Cortex of kidney (tissue), 1 donor: ENCODE data around the gene NRDE2.
"Not testable (repeated sequence)": the region's sequence is repeated elsewhere in the genome, so short reads cannot be mapped to it uniquely, and the experiment has no call there.

Experiments
- DNase-seq: peaks from one replicate; lab custom pipeline; 2025; lab: John Stamatoyannopoulos, UW

NRDE2 gene

DNA sequence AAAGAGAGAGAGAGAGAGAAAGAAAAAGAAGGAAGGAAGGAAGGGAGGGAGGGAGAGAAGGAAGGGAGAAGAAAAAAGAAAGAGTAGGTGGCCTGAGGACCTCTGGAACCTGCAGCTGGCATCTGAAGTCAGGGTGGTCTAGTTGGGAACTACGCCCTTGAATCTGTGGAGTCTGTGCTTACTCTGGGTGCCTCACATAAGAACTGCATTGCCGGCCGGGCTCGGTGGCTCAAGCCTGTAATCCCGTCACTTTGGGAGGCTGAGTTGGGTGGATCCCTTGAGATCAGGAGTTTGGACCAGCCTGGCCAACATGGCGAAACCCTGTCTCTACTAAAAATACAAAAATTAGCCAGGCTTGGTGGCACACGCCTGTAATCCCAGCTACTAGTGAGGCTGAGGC, 10.0 kb upstream of the NRDE2 start:
- DNase-seq, result no peak

DNA sequence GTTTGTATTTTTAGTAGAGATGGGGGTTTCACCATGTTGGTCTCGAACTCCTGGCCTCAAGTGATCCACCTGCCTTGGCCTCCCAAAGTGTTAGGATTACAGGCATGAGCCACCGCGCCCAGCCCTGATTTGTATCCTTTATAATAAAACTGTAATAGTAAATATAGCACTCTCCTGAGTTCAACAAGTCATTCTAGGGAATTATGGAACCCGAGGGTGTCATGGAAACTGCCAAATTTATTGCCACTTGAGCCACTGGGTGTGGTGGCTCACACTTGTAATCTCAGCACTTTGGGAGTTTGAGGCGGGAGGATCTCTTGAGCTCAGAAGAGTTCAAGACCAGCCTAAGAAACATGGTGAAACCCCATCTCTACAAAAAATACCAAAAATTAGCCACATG, 9.5 kb upstream of the NRDE2 start:
- DNase-seq, result not testable (repeated sequence)

DNA sequence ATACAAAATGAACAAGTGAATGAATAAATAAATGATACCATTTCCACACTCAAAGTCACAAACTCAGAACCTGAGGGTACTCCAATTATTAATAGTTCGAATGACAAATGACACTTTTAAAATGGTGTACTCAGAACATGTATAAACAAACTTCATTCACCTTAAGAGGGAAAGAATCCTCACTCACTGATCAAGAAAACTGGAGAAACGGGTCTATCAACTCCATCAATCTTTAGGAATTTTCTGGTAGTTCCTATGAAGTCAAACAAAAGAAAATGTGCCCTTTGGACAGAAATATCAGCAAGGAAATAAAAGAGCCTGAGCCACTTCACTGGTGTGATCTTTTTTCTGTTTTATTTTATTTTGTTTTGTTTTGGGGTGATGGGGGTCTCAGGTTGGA, 5.2 kb upstream of the NRDE2 start:
- DNase-seq, result no peak

DNA sequence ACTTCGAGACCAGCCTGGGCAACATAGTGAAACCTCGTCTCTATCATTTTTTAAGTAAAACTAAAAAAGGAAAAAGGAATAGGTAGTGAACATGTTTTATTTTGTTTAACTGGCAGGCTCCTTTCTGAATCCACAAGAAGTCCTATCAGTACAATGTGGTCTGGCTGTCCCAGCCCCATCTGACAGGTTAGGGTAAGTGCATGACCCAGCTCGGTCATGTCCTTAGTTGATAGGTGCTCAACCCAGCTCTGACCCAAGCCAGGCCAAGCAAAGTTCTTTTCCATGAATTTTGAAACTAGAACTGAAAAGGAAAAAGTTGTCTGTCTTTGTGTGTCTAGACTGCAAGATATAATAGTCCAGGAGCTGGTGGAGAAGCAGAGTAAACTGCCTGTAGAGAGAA, 4.7 kb upstream of the NRDE2 start:
- DNase-seq, result no peak

DNA sequence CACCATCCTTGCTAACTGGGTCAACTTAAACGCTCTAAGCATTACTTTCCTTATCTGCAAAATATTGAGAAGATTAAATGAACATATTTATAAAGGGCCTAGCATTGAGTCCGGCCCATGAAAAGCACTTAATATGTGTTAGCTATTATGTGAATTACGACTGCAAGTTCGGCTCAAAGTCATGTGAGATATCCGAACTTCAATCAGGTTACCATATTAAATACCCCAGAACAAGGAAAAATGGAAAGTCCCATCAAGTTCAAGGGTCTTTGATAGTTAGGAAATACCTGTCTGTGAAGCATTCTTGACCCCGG, 487 bp upstream of the NRDE2 start:
- DNase-seq, result no peak

DNA sequence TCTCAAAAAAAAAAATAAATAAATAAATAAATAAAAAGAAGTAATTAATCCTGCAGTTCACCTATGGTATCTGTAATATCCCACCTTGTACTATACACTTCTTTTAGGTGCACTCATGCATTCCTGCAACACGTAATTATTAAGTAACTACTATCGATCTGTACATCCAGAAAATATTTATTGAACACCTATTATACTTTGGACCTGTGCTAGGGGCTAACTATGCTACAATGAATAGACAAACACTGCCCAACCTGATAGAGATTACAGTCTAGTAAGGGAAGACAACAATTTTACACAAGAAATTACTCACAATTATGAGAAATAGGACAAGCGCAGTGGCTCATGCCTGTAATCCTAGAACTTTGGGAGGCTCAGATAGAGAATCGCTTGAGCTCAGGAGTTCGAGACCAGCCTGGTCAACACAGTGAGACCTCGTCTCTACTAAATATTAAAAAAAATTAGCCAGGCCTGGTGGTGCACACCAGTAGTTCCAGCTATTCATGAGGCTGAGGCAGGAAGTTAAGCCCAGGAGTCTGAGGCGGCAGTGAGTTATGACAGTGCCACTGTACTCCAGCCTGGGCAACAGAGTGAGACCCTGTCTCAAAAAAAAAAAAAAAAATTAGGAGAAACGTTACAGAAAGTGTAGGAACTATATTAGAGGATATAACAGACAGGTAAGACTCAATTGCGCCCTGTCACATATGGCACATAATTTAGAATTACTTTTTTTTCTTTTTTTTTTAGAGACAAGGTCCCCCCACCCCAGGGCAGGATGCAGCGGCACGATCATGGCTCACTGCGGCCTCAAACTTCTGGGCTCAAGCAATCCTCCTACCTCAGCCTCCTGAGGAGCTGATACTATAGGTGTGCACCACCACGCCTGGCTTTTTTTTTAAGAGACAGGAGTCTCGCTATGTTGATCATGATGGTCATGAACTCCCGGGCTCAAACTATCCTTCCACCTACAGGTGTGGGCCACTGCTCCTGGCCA, 1.2 kb downstream of the NRDE2 start:
- no peak for DNase-seq

DNA sequence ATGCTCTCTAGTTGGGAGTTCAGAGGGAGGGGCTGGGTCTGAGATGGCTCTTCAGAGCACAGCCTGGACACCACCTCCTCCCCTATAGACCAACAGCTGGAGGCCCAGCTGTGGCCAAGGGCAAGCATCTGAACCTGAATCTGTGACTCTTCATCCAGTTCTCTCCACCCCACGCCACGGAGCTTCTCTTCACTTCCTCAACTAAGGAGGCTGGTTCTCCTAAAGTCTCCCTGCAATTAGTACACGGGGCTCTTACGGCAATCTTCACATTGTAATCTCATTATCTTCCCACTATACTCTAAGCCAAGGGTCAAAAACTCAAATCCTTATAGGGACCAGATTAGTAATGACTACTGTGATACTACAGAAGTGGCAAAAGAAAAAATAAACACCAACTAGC, 9.8 kb downstream of the NRDE2 start:
- no peak for DNase-seq

DNA sequence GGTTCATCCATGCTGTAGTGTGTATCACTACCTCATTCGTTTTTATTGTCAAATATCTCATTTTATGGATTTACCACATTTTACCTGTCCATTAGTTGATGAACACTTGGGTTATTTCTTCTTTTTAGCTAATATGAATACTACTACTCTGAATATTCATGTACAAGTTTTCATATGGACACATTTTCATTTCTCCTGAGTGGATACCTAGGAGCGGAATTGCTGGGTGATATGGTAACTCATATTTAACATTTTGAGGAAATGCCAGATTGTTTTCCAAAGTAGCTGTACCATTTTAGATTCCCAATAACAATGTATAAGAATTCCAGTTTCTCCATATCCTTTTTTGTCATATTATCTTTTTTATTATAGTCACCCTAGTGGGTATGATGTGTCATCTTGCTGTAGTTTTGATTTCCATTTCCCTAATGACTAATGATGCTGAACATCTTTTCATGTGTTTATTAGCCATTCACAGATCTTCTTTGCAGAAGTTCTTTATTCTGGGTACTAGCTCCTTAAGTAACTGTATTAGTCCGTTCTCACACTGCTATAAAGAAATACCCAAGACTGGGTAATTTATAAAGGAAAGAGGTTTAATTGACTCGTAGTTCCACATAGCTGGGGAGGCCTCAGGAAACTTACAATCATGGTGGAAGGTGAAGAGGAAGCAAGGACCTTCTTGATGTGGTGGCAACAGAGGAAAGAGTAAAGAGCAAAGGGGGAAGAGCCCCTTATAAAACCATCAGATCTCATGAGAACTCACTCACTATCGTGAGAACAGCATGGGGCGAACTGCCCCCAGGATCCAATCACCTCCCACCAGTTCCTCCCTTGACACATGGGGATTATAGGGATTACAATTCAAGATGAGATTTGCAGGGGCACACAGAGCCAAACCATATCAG, 11.9 kb downstream of the NRDE2 start:
- DNase-seq, result no peak

DNA sequence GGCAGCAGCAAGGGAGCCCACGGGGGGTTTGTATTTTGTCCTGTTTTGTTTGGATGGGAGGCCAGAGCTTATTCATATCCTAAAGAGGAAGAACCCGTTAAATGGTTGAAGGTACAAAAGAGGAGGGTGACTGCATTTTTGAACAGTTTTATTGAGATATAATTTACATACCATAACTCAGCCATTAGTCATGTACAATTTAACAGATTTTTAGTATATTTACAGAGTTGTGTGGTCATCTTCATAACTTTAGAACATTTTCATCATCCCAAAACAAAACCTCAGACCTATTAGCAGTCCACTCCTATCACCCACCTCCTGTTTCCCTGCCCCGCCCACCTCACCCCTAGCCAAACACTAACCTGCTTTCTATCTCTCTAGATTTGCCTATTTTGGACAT, 12.6 kb downstream of the NRDE2 start:
- no peak for DNase-seq

DNA sequence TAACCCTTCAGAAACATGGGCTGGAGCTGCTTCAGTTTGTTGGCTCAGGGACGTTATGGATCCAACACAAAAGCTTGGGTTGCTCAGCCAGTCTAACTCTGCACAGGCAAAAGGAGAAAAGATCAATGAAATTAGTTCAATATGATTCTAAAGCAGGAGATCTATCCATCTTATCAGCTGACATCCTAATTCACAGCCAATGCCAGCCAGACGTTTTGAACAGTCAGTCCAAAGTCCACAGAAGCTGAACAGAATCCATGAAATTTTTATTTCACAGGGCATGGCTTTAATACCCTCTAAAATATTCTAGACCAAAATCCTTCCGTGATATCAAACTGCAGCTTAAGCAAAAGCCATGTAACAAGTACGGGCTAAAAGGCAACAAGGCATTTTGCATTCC, 13.7 kb downstream of the NRDE2 start:
- no peak for DNase-seq

DNA sequence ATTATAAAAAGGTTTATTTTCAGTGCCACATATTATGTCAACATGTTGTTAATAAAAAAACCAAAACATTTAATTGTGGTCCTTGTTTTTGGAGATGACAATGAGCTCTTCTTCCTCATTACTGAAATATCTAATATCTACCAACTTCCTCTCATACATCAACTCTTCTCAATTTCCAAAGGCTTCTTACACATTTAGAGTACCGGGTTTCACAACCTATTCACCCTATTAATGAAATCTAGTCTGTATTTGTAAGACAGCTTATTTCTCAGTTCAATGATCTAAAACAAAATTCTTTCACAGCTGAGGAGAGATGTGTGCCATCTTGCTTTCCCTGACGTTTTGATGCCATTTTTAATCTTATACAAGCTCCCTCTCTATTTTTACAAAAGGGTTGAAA, 14.5 kb downstream of the NRDE2 start:
- DNase-seq, result no peak

DNA sequence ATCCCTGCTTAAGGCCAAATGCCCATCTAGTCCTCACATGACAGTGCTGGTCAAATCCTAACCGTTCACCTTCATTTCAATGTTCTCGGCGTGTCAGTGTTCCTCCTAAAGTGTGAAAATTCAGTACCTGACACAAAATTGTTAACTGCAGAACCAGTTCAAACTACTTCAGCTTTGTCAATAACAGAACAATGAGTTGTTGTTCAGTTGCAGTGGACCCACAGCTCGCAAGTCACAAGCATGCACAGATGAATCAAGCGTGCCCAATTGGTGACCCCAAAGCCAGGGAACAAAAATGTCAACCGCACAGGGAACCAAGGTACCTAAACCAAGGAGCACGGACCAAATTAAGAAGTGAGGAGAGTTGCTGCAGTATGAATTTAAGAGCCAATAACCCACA, 23.2 kb downstream of the NRDE2 start:
- no peak for DNase-seq

DNA sequence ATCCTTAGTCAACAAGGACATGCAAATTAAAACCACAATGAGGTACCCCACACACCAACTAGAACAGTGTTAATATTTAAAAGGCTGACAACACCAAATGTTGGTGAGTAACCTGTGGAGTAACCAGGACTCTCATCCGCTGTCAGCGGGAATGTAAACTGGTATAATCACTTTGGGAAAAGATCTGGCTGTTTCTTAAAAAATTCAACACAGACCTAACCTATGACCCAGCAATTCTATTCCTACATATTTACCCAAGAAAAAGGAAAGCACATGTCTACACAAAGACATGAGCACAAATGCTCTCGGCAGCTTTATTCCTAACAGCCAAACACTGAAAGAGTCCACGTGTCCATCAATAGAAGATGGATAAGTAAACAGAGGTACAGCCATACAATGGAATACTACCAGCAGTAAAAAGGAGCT, 26.6 kb downstream of the NRDE2 start:
- DNase-seq, result no peak

DNA sequence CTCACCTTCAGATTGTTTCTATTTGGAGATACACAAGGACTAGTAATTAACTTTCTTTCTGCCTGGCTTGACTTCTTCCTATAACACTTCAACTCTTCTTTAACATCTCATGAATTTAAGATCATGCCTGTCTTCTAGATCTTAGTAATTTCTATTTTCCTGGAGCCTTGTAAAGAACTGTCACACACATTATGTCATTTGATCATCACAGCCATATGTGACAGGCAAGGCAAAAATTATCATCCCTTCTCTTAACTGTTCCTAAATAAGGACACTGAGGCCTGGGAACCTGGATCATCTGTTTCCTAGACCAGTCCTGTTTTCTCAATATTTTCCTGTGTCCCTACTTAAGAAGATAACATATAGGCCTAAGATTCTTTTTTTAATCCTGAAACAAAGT, 27.2 kb downstream of the NRDE2 start:
- DNase-seq, result no peak

DNA sequence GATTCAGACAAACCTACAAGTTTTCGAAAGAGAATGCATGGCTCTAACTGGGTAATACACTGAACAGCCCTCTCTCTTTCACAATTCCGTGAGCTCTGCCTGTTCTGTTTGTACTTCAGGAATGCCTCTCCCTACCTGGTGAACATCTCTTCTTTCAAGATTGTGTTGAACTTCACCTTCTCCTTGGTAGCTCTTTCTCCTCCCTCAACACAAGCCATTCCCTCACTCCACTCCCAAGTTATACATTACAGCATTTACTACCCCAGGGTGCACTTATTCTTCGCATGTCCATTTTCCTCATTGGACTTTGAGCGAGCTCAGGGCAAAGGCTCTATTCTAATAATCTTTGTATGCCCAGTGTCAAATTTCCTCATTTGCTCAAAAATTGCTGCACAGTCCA, 28.3 kb downstream of the NRDE2 start:
- DNase-seq, result no peak

DNA sequence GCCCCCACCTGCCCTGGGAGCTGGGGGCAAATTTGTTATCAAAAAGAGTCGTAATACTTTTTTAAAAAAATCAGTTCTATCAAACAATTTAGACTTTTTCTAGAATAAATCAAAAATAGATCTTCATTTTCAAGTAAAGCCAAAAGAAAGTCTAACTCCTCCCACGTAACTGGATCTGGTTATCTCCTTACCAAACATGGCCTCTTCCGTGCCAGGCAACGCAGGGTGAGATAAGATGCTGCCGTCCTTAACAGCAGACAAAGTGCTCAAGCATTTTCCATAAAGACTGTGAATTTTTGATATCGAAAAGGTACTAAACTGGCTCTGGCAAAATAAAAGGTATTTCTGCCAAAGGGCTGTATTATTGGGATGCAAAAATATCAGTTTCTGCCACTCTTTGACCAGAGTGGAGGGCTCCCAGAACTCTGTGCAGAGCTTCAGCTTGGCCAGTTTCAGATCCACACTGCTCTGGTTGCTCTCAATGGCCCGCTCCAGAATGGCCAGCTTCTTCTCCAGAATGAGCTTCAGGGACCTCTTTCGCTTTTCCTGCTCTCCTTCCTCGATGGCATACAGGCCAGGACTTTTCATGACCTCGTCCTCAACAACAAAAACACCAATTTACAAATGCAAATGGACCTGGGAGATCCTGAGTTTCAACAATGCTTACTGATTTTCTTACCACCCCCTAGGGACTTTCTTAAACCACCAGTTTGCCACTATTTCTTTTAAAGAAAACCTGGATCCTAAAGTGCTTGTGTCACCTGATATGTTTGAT, 29.0 kb downstream of the NRDE2 start:
- no peak for DNase-seq

DNA sequence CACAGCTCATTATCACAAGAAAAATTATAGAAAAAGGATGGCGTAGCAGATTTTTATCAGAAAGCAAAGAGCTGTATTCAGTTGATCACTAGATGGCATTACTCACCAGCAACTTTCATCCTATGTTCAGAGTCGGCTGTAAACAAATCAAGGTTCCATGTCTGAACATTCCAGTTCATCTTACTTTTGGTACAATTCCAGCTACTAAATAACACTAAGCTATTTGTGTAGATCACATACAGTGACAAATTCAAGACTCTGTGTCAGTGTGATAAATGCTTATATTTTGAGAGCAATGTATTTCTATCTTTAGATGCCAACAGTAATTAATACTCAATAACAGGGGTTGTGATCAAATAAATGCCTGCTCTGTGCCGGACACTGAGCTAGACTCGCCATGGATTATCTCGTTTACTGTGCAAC, 30.1 kb downstream of the NRDE2 start:
- no peak for DNase-seq

DNA sequence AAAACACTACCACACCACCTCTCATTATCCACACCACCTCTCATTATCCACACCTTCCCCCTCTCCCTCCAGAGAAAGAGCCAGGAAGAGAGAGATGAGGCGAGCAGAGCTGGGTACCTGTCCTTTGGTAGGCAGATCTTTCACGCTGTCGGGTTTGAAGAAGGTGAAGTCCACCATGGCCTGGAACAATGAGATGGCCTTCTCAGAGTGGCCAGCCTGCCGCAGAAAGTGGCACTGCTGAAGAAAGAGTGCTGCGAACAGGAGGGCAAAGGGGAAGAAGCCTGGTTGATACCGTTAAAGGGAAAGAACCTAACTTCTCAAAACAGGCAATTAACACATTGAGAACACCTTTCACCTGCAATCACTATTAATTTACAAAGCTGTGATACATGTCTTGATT, 30.6 kb downstream of the NRDE2 start:
- DNase-seq, result no peak

DNA sequence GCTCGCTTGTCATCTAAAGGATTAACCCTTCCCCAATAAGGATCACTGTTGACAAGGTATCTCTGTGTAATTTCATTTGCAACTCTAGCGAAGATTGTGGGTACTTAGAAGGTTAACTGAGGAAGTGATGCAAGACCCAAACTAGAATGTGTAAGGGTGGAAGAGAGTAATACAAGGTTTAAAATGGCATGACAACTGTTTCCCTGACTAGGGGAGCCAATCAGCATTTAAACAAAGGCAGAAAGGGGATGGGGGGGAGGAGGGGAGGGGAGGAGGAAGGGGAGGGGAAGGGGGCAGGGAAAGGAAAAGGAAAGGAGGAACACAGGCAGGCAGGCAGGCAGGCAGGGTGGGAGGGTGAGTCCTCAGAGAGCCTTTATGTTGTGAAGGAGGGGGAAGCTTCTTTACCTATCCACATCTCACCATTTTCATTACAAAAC, 31.1 kb downstream of the NRDE2 start:
- no peak for DNase-seq

DNA sequence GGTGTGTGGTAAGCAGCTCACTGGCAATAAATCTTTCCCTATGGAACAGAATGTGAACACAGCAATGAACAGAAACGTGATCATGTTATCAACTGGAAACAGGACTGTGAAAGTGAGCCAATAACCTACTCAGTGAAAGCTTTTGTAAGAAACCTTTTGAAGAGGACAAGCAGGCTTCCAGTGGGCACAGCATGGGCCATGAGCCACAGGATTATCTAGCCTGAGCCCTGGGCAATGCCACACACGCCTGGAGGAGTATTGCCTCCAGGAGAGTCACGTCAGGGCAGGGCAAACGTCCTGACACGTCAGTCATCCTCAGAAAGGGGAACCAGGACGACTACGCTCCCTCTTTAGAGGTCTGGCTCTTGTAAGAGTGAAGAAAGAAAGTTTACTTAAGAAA, 32.3 kb downstream of the NRDE2 start:
- DNase-seq, result no peak

DNA sequence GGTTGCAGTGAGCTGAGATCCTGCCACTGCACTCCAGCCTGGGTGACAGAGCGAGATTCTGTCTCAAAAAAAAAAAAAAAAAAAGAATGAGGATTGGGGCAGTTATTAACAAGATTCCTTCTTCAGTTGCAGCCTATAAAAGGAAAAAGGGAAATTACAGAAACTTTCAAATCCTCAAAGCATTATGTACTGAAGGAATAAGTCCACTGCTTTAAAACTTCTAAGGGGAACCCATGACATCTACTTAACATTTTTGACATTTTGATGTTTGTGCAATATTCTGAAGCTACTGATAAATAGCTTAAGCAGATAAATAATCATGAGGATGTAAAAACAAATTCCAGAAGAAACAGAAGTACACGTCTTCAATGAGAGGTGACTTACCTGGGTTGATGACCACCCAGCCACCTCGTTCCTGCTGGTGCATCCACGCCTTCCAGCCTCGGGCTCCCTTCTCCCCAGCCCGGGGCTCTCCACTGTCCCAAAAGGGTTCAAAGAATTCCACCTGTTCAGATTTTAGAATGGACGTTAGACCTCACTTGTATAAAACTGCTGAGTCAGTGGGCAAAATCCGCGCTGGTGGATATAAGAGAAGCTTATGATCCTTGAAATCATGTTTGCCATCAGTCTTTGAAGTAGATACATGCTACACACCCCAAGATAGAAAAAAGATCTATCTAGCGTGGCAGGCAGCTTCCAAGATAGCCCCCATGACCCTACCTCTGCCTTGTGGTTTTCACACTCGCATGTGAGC, 33.7 kb downstream of the NRDE2 start:
- no peak for DNase-seq

DNA sequence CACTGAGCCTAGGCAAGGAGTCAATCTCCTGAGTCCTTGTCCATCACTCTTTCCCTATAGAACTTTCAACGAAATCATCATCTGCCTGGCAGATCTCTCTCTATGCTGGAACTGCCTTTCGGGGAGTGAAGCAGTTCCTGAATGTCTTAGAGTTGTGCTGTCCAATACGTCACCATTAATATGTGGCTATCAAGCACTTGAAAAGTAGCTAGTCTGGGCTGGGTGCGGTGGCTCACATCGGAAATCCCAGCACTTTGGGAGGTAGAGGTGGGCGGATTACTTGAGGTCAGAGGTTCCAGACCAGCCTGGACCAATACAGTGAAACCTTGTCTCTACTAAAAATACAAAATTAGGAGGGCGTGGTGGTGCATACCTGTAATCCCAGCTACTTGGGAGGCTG, 35.1 kb downstream of the NRDE2 start:
- no peak for DNase-seq
